ENCODE data around the gene MED27. TPM values are rescaled to one million over a fixed set of nuclear protein-coding genes. Genes with fewer than 3 reads are reported as not detected.

MED27 gene
- total RNA-seq, 2 donors from 2014 or later = 29.8 to 37.0 TPM

DNA sequence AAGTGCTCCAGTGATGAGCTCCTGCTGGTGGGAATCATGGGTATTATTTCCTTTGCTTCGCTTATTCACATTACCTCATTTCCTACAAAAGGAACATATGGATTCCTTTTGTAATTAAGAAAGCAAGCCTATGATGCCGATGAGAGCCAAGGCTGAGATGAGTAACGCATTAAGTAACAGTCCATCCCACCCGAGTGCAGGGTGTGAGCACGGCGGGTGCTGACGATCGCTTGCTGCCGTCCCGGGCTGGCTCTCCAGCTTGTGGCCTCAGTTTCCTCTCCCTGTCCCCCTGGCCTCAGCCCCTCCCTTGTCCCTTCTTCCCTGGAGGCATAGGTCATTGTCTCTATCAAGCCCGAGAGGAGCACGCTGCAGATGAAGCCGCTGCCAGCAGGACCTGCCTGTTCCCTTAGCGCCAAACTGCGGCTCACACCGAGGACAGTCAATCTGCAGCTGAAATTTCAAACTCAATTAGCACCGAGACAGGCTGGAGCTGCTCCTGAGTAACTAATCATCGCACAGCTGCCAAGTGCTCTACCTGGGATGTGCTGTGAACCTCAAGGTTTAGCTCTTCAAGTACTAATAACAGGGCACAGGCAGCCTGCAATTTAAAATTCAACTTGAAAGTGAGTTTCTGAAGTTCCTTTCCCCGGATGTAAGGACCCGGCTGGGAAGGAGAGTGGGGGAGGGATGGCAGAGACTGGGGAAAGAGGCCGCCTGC is 224.6 kb downstream of the MED27 start:
- H3K27me3 ChIP-seq (ENCODE audit: control insufficient read depth, insufficient read depth, low read length, poor library complexity, severe bottlenecking) = no peaks in the 10 kb centered on the region

DNA sequence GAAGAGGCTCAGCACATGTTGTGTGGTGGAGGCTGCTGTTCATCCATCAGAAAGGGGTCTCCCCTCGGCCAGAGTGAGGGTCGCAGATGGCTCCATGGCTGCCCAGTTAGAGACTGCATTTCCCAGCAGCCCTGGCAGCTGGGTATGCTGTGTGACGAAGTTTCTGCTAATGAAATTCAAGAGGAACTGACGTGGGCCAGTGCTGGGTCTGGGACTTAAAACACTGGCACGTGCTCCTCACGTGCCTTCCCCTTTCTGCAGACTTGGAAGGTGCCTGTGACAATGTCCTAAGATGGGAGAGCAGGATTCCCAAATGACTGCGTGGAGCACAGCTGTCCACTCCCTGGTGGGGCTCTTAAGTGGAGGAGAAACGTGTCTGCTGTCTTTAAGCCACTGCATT is 225.3 kb downstream of the MED27 start:
- TF ChIP-seq, protein P1, sequence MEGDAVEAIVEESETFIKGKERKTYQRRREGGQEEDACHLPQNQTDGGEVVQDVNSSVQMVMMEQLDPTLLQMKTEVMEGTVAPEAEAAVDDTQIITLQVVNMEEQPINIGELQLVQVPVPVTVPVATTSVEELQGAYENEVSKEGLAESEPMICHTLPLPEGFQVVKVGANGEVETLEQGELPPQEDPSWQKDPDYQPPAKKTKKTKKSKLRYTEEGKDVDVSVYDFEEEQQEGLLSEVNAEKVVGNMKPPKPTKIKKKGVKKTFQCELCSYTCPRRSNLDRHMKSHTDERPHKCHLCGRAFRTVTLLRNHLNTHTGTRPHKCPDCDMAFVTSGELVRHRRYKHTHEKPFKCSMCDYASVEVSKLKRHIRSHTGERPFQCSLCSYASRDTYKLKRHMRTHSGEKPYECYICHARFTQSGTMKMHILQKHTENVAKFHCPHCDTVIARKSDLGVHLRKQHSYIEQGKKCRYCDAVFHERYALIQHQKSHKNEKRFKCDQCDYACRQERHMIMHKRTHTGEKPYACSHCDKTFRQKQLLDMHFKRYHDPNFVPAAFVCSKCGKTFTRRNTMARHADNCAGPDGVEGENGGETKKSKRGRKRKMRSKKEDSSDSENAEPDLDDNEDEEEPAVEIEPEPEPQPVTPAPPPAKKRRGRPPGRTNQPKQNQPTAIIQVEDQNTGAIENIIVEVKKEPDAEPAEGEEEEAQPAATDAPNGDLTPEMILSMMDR (conservative IDR thresholded peaks at IDR 0.05) = no peak
- Mint-ChIP-seq H3K4me3 (no peak overlapping the region), H3K27ac (no peak overlapping the region), H3K4me1 (peaks cover 9% of the 10 kb centered on the region), H3K36me3 (ENCODE audit: low read depth) (peaks cover 2% of the 10 kb centered on the region), H3K27me3 (ENCODE audit: insufficient read depth) (no peaks in the 10 kb centered on the region), H3K9me3 (no peaks in the 10 kb centered on the region)
- H3K36me3 ChIP-seq (ENCODE audit: control insufficient read depth, insufficient read depth, low read length) = peaks cover under 1% of the 10 kb centered on the region
- 89 to 93% methylated on average over 3 to 8 of the region's 8 CpGs for WGBS, 2 experiments (ENCODE audit: insufficient coverage in 1 of 2, insufficient read length in 1 of 2)
- no peaks in the 10 kb centered on the region for H3K27me3 ChIP-seq (ENCODE audit: control insufficient read depth, insufficient read depth, low read length, poor library complexity, severe bottlenecking)
- no peak overlapping the region for H3K4me3 ChIP-seq (ENCODE audit: low read length)
- no peak for DNase-seq
- H3K9ac ChIP-seq (ENCODE audit: extremely low read depth, low read length, poor library complexity, severe bottlenecking) = no peak overlapping the region
- H3K9me3 ChIP-seq (ENCODE audit: control insufficient read depth, low read length) = no peaks in the 10 kb centered on the region
- no peak overlapping the region for H3K27ac ChIP-seq (ENCODE audit: low read depth, low read length)
- no peaks in the 10 kb centered on the region for H3K4me1 ChIP-seq (ENCODE audit: control insufficient read depth, insufficient read depth, low read length)

More for the DNA sequence above, 224.6 kb downstream of the MED27 start:
- peaks cover 9% of the 10 kb centered on the region for H3K4me1 Mint-ChIP-seq
- H3K27ac Mint-ChIP-seq = no peak overlapping the region
- no peak overlapping the region for H3K4me3 Mint-ChIP-seq
- H3K9ac ChIP-seq (ENCODE audit: extremely low read depth, low read length, poor library complexity, severe bottlenecking) = no peak overlapping the region
- H3K9me3 Mint-ChIP-seq = no peaks in the 10 kb centered on the region
- H3K36me3 ChIP-seq (ENCODE audit: control insufficient read depth, insufficient read depth, low read length) = peaks cover 8% of the 10 kb centered on the region
- no peak for DNase-seq
- H3K27me3 Mint-ChIP-seq (ENCODE audit: insufficient read depth) = no peaks in the 10 kb centered on the region
- H3K9me3 ChIP-seq (ENCODE audit: control insufficient read depth, low read length) = no peaks in the 10 kb centered on the region
- TF ChIP-seq, protein P1 (conservative IDR thresholded peaks at IDR 0.05) = no peak
- H3K4me1 ChIP-seq (ENCODE audit: control insufficient read depth, insufficient read depth, low read length) = no peaks in the 10 kb centered on the region
- 66 to 71% methylated on average over 14 to 21 of the region's 21 CpGs for WGBS, 2 experiments (ENCODE audit: insufficient coverage in 1 of 2, insufficient read length in 1 of 2)
- peaks cover 9% of the 10 kb centered on the region for H3K36me3 Mint-ChIP-seq (ENCODE audit: low read depth)
- H3K4me3 ChIP-seq (ENCODE audit: low read length) = no peak overlapping the region
- no peak overlapping the region for H3K27ac ChIP-seq (ENCODE audit: low read depth, low read length)

DNA sequence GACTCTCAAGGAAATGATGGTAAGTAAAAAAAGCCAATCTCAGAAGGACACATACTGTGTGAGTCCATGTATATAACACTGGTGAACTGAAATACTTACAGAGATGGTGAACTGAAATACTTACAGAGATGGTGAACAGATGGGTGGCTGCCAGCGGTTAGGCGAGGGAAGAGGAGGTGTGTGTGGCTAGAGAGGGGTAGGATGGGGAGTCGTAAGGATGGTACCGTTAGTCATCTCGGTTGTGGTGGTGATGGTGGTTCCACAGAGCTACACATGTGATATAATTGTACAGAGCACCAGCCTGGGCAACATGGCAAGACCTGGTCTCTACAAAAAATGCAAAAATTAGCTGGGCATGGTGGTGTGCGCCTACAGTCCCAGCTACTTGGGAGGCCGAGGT is 226.2 kb downstream of the MED27 start:
- Mint-ChIP-seq H3K4me3 (no peak overlapping the region), H3K27ac (no peak overlapping the region)

More for the DNA sequence above, 226.2 kb downstream of the MED27 start:
- no peaks in the 10 kb centered on the region for H3K36me3 Mint-ChIP-seq (ENCODE audit: low read depth)
- no peak for DNase-seq
- no peaks in the 10 kb centered on the region for H3K36me3 ChIP-seq (ENCODE audit: control insufficient read depth, insufficient read depth, low read length)
- peaks cover 9% of the 10 kb centered on the region for H3K4me1 Mint-ChIP-seq
- TF ChIP-seq, protein P1 (conservative IDR thresholded peaks at IDR 0.05) = no peak
- H3K9me3 ChIP-seq (ENCODE audit: control insufficient read depth, low read length) = no peaks in the 10 kb centered on the region
- no peak overlapping the region for H3K4me3 ChIP-seq (ENCODE audit: low read length)
- H3K27me3 Mint-ChIP-seq (ENCODE audit: insufficient read depth) = no peaks in the 10 kb centered on the region
- no peaks in the 10 kb centered on the region for H3K9me3 Mint-ChIP-seq
- no peak overlapping the region for H3K27ac ChIP-seq (ENCODE audit: low read depth, low read length)
- no peaks in the 10 kb centered on the region for H3K4me1 ChIP-seq (ENCODE audit: control insufficient read depth, insufficient read depth, low read length)
- 90% methylated on average over 5 to 7 of the region's 7 CpGs for WGBS, 2 experiments (ENCODE audit: insufficient coverage in 1 of 2, insufficient read length in 1 of 2)
- H3K27me3 ChIP-seq (ENCODE audit: control insufficient read depth, insufficient read depth, low read length, poor library complexity, severe bottlenecking) = no peaks in the 10 kb centered on the region
- no peak overlapping the region for H3K9ac ChIP-seq (ENCODE audit: extremely low read depth, low read length, poor library complexity, severe bottlenecking)

All from endodermal cell (in vitro differentiated cells).